ENCODE data around the gene CDH5.
A peak's percentile ranks its signal among the peaks of the same experiment; 100 is the strongest.
"Not testable (repeated sequence)": the region's sequence is repeated elsewhere in the genome, so short reads cannot be mapped to it uniquely, and the experiment has no call there.

Gene CDH5, protein sequence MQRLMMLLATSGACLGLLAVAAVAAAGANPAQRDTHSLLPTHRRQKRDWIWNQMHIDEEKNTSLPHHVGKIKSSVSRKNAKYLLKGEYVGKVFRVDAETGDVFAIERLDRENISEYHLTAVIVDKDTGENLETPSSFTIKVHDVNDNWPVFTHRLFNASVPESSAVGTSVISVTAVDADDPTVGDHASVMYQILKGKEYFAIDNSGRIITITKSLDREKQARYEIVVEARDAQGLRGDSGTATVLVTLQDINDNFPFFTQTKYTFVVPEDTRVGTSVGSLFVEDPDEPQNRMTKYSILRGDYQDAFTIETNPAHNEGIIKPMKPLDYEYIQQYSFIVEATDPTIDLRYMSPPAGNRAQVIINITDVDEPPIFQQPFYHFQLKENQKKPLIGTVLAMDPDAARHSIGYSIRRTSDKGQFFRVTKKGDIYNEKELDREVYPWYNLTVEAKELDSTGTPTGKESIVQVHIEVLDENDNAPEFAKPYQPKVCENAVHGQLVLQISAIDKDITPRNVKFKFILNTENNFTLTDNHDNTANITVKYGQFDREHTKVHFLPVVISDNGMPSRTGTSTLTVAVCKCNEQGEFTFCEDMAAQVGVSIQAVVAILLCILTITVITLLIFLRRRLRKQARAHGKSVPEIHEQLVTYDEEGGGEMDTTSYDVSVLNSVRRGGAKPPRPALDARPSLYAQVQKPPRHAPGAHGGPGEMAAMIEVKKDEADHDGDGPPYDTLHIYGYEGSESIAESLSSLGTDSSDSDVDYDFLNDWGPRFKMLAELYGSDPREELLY

DNA sequence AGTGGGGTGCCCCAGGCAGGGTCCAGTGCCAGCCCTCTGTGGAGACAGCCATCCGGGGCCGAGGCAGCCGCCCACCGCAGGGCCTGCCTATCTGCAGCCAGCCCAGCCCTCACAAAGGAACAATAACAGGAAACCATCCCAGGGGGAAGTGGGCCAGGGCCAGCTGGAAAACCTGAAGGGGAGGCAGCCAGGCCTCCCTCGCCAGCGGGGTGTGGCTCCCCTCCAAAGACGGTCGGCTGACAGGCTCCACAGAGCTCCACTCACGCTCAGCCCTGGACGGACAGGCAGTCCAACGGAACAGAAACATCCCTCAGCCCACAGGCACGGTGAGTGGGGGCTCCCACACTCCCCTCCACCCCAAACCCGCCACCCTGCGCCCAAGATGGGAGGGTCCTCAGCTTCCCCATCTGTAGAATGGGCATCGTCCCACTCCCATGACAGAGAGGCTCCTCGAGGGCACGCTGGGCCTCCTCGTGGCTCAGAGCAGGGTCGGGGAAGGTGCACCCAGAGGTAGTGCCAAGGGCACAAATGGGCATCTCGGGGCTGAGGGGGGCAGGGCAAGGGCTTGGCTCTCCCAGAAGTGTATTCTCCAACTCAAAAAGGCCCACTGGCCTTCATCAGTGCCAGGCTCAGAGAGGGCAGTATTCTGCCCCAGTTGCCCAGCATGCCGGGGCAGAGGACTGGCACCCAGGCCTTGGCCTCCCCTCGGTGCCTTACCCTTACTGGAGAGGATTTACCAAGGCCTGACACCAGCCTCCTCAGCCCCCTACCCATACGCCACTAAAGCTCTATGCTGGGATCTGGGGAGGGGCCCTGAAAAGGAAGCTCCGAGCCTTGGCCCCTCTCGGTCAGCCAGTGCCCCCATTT lies at the start of gene CDH5:
Gene CDH5, plus strand, starts transcription at position 259 of the 867 bp plus-strand sequence. CDS start 12,647 bp downstream, outside the sequence.
- no peak for DNase-seq

DNA sequence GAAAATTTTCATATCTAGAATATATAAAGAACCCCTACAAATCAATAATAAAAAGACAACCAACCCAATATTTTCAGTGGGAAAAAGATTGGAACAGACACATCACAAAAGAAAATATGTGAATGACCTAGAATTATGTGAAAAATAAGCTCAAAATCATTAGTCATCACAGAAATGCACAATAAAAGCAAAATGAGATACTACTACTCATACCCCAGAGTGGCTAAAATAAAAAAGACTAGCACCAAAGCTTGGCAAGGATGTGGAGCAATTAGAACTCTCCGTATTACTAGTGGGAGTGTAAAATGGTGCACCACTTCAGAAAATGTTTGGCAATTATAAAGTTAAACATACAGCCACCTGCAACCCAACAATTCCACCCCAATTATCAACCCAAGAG lies 48.0 kb upstream of the CDH5 start:
- no peak for DNase-seq

DNA sequence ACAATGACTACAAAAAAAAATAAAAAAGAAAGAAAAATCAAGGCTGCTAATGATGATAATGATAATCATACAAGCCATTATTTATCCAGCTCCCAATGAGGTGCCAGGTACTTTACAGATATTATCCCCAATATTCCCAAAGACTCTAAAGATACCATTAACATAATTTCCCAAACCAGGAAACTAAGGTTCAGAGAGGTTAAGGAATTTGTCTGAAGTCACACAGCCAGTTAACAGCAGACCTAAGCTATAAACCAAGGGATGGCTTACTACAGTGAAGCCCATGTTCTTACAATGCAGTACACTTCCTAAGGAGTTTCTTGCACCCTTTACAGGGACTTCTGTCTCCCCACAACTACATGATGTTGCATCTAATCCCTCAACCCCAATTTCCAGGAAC lies 45.7 kb upstream of the CDH5 start:
- no peak for DNase-seq

DNA sequence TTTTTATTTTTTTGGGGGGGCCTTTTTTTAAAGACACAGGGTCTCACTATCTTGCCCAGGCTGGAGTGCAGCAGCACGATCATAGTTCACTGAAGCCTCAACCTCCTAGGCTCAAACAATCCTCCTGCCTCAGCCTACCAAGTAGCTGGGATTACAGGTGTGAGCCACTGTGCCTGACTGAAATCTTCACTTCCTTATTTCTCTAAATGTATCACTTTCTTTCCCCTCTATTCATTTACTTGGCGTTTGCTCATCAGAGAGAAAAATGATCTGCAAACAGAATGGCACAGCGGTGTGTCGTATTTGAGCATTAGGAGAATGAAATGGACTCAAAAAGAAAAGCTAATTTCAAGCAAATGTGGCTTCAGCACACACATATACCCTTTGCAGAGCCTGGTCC lies 44.3 kb upstream of the CDH5 start:
- DNase-seq = no peak

DNA sequence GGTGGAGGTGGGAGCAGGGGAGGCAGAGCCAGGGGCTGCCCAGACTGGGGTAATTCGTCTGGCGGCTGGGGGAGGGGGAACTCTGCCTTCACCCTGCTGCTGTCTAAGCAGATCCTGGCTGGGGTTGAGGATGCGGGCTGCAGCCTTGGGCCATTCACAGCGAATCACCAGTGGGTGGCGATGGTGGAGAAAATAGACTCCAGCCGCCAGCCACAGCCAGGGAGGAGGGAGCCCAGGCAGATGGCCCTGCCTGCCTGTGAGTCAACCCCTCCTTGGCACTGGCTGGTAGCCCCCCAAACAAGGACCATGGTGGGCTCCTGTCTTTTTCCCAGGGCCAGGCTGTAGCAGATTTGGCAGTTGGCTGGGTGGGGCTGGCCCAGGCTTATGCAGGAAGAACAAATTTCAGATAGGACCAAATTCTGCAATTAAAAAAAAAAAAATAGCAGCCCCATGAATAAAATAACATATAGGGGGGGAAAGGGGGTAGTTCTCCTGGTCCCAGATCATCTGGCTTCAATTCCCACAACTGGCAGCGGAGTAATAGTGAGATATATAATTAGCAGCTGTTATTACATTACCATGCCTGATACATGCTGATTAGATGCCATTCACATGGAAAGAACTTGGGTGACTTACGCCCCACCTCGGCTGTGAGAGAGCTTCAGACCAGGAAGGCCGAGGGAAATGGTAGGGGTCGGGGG lies 41.5 kb upstream of the CDH5 start:
- DNase-seq = no peak

DNA sequence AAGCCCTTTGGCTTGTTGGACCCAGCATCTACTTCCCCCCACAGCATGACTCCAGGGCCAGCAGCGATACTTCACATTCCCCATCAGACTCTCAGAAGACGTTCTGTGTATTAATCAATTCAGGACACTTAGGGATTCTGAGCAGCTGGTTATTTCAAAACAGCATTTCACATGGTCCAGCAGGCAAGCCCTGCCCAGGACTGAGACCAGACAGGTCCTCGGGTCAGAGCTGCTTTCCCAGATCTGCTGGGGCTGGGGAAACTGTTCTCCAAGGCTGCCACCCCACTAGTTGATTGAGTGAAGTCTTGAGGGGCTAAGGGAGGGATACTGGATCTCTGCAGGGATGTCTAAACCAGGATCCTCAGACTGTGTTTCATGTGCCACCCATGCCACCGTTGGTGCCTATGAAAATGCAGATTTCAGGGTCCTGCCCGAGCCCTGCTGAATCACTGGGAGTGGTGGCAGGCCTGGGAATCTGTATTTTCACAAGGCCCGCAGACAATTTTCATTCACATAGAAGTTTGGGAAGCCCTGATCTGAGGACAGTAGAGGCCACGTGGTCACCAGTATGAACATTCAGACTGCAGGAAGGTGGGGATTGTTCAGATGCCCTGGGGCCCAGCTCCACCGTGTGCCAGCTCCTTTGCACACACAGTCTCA lies 40.6 kb upstream of the CDH5 start:
- no peak for DNase-seq

DNA sequence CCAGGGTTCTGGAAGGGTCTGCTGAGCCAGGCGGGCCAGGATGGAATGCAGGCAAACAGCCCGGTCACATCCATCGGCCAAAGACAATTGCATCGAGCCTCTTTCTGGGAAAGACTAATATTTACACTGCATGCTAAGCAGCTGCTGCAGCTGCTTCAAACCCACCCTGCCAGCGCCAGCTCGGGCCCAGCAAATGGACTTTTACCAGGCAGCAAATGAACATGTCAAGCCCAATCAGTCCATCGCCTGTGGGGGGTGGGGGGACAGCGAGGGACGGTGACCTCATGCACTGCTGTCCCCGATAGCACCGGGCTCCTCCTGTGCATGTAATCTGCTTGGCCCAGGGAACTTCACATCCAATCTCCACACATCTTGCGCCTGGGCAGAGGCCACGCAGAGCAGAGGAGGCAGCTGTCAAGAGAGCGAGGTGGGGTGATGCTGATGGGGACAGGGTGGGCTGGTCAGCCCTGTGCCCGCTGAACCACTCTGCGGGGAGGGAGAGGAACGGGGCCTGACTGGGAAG lies 39.4 kb upstream of the CDH5 start:
- no peak for DNase-seq

DNA sequence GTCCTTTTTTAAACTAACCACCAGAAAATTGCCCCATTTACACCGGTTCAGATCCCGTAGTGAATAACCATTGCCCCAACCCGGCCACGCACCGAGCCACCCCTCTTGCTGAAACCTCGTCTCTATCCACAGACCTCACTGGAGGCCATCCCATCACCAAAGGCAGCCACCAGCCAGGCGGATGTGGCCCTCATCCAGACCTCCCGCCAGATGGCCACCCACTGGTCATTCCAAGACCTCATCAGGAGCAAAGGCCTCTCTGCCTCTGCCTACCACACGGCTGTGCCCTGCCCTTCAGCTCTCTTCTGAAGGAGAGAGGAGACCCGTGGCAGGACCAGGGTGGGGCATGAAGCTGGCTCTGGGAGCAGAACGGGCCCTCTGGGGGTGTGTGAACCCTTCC lies 38.2 kb upstream of the CDH5 start:
- DNase-seq = no peak

DNA sequence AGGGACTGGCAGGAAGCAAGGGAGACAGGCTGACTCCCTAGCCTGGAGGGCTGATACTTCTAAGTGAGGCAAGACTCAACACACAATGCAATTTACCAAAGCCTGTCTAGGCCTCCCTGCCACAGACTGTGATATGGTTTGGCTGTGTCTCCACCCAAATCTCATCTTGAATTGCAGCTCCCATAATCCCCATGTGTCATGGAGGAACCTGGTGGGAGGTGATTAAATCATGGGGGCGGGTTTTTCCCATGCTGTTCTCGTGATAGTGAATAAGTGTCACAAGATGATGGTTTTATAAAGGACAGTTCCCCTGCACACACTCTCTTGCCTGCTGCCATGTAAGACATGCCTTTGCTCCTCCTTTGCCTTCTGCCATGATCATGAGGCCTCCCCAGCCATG lies 35.0 kb upstream of the CDH5 start:
- DNase-seq = not testable (repeated sequence)

DNA sequence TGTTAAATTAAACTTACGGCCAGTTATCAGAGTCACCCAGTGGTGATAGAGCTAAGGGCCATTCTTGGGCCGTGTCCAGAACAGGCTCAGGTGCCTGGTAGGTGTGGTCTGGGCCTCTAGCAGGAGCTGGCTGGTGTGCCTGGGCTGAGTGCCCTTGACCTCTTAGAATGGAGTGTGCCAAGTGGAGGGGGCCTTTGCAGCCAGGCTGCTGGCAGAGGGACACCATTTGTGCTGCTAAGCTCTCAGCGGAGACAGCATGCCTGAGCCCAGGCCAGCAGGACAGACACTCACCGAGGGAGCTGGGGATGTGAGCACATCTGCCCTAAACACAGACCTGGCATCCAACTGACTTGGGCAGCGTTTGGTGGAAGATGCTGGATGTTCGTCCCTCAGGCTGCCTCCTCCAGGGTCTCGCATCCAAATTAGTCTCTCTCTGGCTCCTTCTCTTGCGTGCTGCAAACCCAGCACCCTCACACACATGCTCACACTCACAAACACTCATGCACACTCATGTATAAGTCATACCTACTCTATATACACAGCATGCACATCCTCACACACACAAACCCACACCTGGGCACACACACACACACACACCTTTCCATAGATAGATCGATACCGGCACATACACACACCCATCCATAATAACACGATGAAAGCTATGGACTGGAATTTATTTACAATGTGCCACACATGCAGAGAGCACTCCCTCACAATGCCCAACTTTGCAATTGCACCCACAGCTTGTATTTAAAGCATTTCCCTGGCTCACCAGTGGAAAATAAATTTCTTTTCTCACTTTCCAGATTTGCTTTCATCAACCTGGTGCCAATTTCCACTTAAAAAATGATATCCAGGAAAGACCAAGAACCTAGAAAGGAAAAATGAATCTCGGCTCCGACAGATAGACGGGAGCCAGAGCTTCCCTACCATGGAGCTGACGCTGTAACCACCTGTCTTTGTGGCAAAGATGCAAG lies 33.6 kb upstream of the CDH5 start:
- no peak for DNase-seq

DNA sequence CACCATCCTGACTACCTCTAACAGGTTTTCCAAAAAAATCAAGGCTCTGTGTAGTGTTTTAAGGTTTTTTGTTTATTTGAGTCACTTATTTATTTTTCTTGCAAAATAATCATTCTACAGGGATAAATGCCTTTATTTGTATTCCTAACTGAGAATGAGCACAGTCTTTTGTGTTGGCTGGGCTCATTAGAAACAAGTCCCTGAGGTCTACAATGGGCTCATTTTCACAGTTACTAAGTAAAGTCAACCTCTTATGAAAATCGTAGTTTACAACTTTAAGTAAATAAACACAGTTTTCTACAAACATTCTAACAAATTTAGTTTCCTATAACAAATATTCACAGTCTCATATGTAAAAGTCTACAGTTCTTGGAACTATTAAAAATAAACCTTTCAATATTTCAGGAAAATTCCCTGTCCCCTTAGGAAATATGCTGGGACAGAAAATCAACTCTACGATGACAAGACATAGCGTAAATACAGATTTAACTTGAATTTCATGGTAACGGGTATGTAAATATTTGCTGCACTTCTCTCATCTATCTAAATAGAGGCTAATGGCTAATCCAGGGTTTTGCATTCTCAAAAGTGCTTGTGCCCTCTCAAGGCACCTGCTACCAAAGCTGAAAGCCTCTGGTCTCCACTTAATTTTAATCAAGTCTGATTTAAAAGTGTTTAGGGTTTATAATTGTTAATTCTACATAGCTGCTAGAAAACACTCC lies 31.5 kb upstream of the CDH5 start:
- no peak for DNase-seq

DNA sequence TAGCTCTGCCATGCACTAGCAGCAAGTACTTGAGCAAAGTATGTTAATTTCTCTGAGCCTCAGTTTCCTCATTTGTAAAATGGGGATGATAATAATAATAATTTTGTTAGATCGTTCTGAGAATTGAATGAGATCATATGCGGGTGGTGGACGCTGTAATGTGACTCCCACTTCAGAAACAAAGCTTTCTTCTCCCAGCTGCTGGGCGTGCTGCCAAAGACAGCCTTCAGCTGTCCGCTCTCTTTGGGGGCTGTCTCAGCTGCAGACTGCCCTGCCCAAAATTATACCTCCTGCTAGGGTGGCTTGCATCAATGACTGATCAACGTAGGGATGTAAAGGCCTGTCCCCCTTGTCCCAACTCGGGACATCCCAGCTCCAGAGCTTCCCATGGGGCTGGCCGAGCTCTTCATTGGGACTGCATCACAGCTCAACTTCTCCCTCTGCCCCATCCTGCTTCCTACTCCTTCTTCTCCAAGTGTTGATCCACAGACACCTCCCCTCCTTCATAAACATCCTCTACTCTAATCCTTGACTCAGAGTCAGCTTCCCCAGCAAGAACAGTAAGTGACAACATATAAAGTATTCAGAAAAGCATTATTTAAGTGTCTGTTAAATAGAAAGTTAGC lies 30.7 kb upstream of the CDH5 start:
- no peak for DNase-seq

DNA sequence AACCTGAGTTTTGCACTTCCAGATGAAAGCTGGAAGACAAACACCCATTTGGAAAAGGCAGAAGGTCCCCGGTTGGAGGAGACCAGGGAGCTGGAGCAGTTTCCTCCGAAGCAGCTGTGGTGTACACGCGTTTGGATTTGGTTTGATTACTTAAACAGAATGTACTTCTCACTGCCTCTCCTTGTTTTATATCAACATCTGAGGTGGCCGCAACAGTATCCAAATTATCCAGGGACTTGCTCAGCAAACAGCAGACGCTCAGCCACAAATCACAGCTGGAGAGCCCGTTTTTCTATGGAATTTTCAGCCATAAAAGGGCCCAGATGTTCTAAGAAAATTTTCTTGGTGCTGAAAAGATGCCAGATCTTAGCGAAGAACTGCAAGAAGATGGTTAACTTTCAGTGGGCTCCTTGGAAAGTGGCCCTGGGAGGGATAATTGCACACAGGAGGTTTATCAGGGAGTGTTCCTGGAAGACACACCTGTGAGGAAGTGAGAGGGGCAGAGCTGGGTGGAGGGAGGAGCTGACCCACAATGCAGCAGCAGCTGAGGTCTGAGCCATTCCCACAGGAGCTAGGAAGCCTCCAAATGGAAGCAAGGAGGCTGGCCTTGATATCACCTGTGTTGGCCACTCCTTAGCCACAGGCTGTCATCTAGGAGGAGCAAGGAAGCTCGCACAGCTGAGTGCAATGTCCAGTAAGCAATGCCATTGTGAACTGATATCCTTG lies 28.9 kb upstream of the CDH5 start:
- no peak for DNase-seq

DNA sequence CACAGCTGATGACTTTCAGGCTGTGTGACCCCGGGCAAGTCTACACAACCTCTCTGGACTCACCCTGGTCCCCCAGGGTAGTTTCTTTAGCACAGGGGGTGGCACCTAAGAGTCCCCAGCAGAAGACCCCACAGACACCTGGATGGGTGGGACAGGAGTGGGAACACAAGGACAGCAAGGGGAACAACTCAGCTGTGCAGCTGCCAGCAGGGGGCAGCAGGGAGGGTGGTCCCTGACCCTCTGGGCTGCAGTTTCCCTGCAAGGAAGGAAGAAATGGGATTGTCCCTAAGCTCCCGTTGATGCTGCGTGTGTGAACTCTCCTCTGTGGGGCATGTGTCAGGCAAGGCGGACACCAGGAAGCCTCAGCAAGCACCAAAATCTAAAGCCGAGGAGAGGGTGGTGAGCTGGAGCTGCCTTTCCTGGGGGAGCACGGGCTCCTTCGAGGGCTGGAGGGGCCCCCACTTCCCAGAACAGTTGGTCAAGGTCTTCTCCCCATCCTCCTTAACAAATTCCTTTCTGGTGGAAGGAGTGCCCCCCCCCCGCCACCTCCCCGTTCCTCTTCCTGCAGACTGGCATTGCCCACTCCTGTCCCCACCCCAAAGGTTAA lies 24.1 kb upstream of the CDH5 start:
- DNase-seq = peak; percentile 66

DNA sequence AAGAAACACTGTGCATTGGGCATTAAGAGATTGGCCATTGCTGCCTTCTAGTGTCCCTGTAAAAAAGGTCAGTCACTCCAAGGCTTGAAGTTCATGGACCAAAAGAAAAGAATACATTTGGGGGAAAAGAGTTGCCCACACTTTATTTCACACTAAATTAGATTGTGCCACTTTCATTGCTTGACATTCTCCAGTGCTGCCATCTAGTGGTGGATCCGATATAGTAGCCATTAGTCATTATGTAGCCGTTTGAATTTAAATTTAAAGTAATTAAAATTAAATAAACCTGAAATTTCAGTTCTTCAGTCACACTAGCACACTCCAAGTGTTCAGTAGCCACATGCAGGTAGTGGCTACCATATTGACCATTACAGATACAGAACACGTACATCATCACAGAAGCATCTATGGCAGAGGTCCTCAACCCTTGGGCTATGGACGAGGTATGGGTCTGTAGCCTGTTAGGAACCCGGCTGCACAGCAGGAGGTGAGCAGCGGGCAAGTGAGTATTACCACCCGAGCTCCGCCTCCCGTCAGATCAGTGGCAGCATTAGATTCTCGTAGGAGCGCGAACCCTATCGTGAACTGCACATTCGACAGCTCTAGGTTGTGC lies 21.9 kb upstream of the CDH5 start:
- DNase-seq = peak; percentile 63

DNA sequence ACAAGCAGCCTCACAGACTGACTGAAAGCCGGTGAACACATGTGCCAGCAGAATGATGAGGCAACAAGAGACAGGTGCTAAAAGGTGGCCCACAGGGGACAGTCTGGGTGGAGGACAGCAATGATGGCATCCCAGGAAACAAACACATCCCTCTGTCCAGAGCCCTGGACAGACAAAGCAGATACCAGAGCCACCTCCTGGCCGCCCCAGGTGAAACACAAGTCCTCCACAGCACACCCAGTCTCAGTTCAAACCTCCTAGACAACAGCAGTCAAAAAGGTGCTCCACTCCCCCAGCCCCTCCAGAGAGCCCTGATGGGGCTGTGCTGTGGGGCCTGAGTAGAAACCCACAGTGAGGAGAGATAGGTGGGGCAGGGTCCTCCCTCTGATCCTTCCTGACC lies 20.3 kb upstream of the CDH5 start:
- no peak for DNase-seq

DNA sequence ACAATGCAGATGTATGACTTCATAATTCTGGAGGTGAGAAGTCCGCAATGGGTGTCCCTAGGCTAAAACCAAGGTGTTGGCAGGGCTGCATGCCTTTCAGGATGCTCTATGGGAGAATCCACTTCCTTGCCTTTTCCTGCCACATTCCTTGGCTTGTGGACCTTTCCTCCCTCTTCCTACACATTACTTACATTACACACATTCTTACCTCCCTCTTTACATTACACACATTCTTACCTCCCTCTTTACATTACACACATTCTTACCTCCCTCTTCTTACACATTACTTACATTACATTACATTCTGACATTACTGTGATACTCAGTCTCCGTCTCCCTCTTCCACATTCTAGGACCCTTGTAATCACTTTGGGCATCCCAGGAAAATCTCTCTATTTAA lies 14.2 kb upstream of the CDH5 start:
- DNase-seq = no peak

DNA sequence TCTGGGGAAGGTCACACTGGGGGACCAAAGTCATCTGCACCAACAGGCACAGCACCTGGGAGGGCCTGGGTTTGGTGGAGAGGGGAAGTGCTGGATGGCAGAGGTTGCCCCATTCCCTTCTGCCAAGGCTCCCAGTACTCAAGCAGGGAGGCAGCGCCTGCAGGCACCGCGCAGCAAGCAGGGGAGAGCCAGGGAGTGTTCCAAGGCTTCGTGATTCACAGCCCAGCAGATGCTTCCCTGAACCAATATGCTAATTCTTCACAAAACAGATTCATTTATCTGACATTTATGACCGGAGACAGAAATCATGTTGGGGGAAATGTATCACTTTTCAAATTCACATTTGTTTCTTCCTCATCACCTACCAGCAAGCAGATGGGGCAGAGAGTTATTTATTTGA lies 13.4 kb upstream of the CDH5 start:
- DNase-seq = no peak

All from stimulated activated CD8-positive, alpha-beta memory T cell treated with anti-CD3 and anti-CD28 coated beads, Interleukin-4, amount 100 ng/mL, for 48 hours (primary cell).